ENCODE results near the gene DNAJC5. TPM values are rescaled to one million over a fixed set of nuclear protein-coding genes. Genes with fewer than 3 reads are reported as not detected.

The DNAJC5 gene
- total RNA-seq, 1 donor from 2014 or later: 54.5 TPM

- intact Hi-C loops (cut with DNase I): no loop called here
- no peaks in the 10 kb centered on the region for H3K27me3 ChIP-seq (ENCODE audit: low read depth)
- H3K36me3 ChIP-seq: peaks cover 89% of the 10 kb centered on the region
- H3K27ac ChIP-seq: no peak overlapping the region
- no peak for DNase-seq
- no peaks in the 10 kb centered on the region for H3K9me3 ChIP-seq
- no peak for ATAC-seq
- no peaks in the 10 kb centered on the region for H3K4me1 ChIP-seq
- no peak overlapping the region for H3K4me3 ChIP-seq
- TF ChIP-seq, protein P1, sequence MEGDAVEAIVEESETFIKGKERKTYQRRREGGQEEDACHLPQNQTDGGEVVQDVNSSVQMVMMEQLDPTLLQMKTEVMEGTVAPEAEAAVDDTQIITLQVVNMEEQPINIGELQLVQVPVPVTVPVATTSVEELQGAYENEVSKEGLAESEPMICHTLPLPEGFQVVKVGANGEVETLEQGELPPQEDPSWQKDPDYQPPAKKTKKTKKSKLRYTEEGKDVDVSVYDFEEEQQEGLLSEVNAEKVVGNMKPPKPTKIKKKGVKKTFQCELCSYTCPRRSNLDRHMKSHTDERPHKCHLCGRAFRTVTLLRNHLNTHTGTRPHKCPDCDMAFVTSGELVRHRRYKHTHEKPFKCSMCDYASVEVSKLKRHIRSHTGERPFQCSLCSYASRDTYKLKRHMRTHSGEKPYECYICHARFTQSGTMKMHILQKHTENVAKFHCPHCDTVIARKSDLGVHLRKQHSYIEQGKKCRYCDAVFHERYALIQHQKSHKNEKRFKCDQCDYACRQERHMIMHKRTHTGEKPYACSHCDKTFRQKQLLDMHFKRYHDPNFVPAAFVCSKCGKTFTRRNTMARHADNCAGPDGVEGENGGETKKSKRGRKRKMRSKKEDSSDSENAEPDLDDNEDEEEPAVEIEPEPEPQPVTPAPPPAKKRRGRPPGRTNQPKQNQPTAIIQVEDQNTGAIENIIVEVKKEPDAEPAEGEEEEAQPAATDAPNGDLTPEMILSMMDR (IDR thresholded peaks at IDR 0.05): no peak
Observed at GRCh38 chr20:63885264-63886053, 9.5 kb upstream of the DNAJC5 start.

GRCh38 chr20:63886054-63886419 is 8.9 kb upstream of the DNAJC5 start:
- ATAC-seq: no peak
- TF ChIP-seq, protein P1 (IDR thresholded peaks at IDR 0.05): no peak
- Histone ChIP-seq H3K4me3 (no peak overlapping the region), H3K4me1 (no peaks in the 10 kb centered on the region), H3K27ac (no peak overlapping the region), H3K9me3 (no peaks in the 10 kb centered on the region), H3K36me3 (peaks cover 89% of the 10 kb centered on the region), H3K27me3 (ENCODE audit: low read depth) (no peaks in the 10 kb centered on the region)
- DNase-seq: no peak
- intact Hi-C loops (cut with DNase I): no loop called here

GRCh38 chr20:63886921-63887320 is 8.0 kb upstream of the DNAJC5 start:
- Histone ChIP-seq H3K9me3 (no peaks in the 10 kb centered on the region), H3K36me3 (peaks cover 87% of the 10 kb centered on the region), H3K4me1 (no peaks in the 10 kb centered on the region), H3K27me3 (ENCODE audit: low read depth) (no peaks in the 10 kb centered on the region), H3K27ac (no peak overlapping the region), H3K4me3 (no peak overlapping the region)
- DNase-seq (no peak), ATAC-seq (no peak)
- intact Hi-C loops (cut with DNase I): no loop called here
- TF ChIP-seq, protein P1 (IDR thresholded peaks at IDR 0.05): no peak

GRCh38 chr20:63889241-63890200 is 5.4 kb upstream of the DNAJC5 start:
- peaks cover 7% of the 10 kb centered on the region for H3K4me1 ChIP-seq
- peaks cover 61% of the 10 kb centered on the region for H3K36me3 ChIP-seq
- no peaks in the 10 kb centered on the region for H3K27me3 ChIP-seq (ENCODE audit: low read depth)
- TF ChIP-seq, protein P1 (IDR thresholded peaks at IDR 0.05): no peak
- ATAC-seq (no peak), DNase-seq (no peak)
- no peak overlapping the region for H3K27ac ChIP-seq
- no peaks in the 10 kb centered on the region for H3K9me3 ChIP-seq
- no peak overlapping the region for H3K4me3 ChIP-seq
- intact Hi-C loops (cut with DNase I): no loop called here

GRCh38 chr20:63890201-63890576 is 4.7 kb upstream of the DNAJC5 start:
- Histone ChIP-seq H3K4me1 (peaks cover 10% of the 10 kb centered on the region), H3K27me3 (ENCODE audit: low read depth) (no peaks in the 10 kb centered on the region), H3K27ac (no peak overlapping the region), H3K9me3 (no peaks in the 10 kb centered on the region), H3K4me3 (no peak overlapping the region), H3K36me3 (peaks cover 55% of the 10 kb centered on the region)
- intact Hi-C loops (cut with DNase I): no loop called here
- DNase-seq (no peak), ATAC-seq (no peak)
- TF ChIP-seq, protein P1 (IDR thresholded peaks at IDR 0.05): no peak

Measured in lower lobe of right lung (tissue), 2 donors.